CD14-positive monocyte (primary cell): Measurements from ENCODE around the gene MSH6. TPM values are rescaled to one million over a fixed set of nuclear protein-coding genes. Genes with fewer than 3 reads are reported as not detected.

Experiments used
- DNase-seq, 3 donors: peaks; one replicate each; pipeline ENCODE4 v3.0.0-alpha.2; 2011 to 2022
- H2AFZ ChIP-seq: 2 replicates; pipeline ENCODE4 v1.6.0; 2012; ENCODE audit warnings: mild to moderate bottlenecking, low read depth, low read length, inconsistent platforms; ENCODE audit not compliant: insufficient read depth, poor library complexity, severe bottlenecking
- H3K27ac ChIP-seq, 2 donors: 1 replicate in 1 of 2; 2 replicates in 1 of 2; pipeline ENCODE4 v1.5.1; 2012 to 2013; ENCODE audit warnings: low read length in 2 of 2, control low read depth in 1 of 2, inconsistent platforms in 1 of 2, low read depth in 1 of 2, mild to moderate bottlenecking in 1 of 2
- H3K27me3 ChIP-seq, 2 donors: one replicate each; pipeline versions ENCODE4 v1.6.0 to v1.6.1; 2011 to 2013; ENCODE audit warnings: low read length in 2 of 2; ENCODE audit not compliant: control insufficient read depth in 2 of 2, insufficient read depth in 2 of 2
- H3K36me3 ChIP-seq, 2 donors: replicated peaks in 1 of 2; 1 replicate in 1 of 2; 2 replicates in 1 of 2; pipeline versions ENCODE4 v1.5.1 to v1.6.1; 2012 to 2013; ENCODE audit warnings: low read length in 2 of 2, control low read depth in 1 of 2, inconsistent platforms in 1 of 2, mild to moderate bottlenecking in 1 of 2; ENCODE audit not compliant: insufficient read depth in 2 of 2, control insufficient read depth in 1 of 2
- H3K4me1 ChIP-seq, 2 donors: 1 replicate in 1 of 2; 2 replicates in 1 of 2; pipeline versions ENCODE4 v1.5.1 to v1.6.1; 2012 to 2013; ENCODE audit warnings: low read length in 2 of 2, control low read depth in 1 of 2, inconsistent platforms in 1 of 2, mild to moderate bottlenecking in 1 of 2, moderate library complexity in 1 of 2; ENCODE audit not compliant: insufficient read depth in 2 of 2, control insufficient read depth in 1 of 2
- H3K4me2 ChIP-seq: replicated peaks from 2 replicates; pipeline ENCODE3; 2012; ENCODE audit warnings: low read length, moderate library complexity, mild to moderate bottlenecking; ENCODE audit not compliant: poor library complexity, severe bottlenecking; ENCODE audit errors: extremely low read depth
- H3K4me3 ChIP-seq, 3 experiments: fragments of 200-600 bp in 1 of 3; sonication (generic) in 1 of 3; replicated peaks in 1 of 3; 1 replicate in 2 of 3; 2 replicates in 1 of 3; pipeline ENCODE4 v1.5.1; 2011 to 2013; ENCODE audit warnings: low read length in 3 of 3, mild to moderate bottlenecking in 3 of 3, control low read depth in 2 of 3, low read depth in 2 of 3, inconsistent platforms in 1 of 3, moderate library complexity in 1 of 3
- H3K79me2 ChIP-seq: 2 replicates; pipeline ENCODE4 v1.6.0; 2012; ENCODE audit warnings: mild to moderate bottlenecking, control low read depth, inconsistent platforms, low read length, moderate library complexity; ENCODE audit not compliant: insufficient read depth
- H3K9ac ChIP-seq: 2 replicates; pipeline ENCODE4 v1.6.0; 2017; ENCODE audit warnings: low read length, mild to moderate bottlenecking; ENCODE audit not compliant: insufficient read depth, poor library complexity, severe bottlenecking
- H3K9me3 ChIP-seq, 2 donors: replicated peaks in 1 of 2; 1 replicate in 1 of 2; 2 replicates in 1 of 2; pipeline versions ENCODE4 v1.5.1 to v1.6.1; 2012 to 2013; ENCODE audit warnings: low read length in 2 of 2, control low read depth in 1 of 2; ENCODE audit not compliant: control insufficient read depth in 1 of 2, insufficient read depth in 1 of 2
- H4K20me1 ChIP-seq: 2 replicates; pipeline ENCODE4 v1.6.0; 2012; ENCODE audit warnings: mild to moderate bottlenecking, low read length, control low read depth, moderate library complexity; ENCODE audit not compliant: insufficient read depth
- H3K27ac Mint-ChIP-seq, 7 donors: one replicate each; pipeline ENCODE4 v1.8.0; 2020; ENCODE audit warnings: mild to moderate bottlenecking in 7 of 7, mixed read lengths in 7 of 7, moderate library complexity in 6 of 7, inconsistent platforms in 2 of 7
- H3K27me3 Mint-ChIP-seq, 3 donors: one replicate each; pipeline ENCODE4 v1.8.0; 2021 to 2022; ENCODE audit warnings: low read depth in 3 of 3, mild to moderate bottlenecking in 3 of 3, mixed read lengths in 3 of 3, moderate library complexity in 3 of 3, inconsistent platforms in 1 of 3
- H3K36me3 Mint-ChIP-seq, 2 donors: one replicate each; pipeline ENCODE4 v1.8.0; 2020; ENCODE audit warnings: mixed read lengths in 2 of 2, inconsistent platforms in 1 of 2, mild to moderate bottlenecking in 1 of 2
- H3K4me1 Mint-ChIP-seq: one replicate; pipeline ENCODE4 v1.8.0; 2020; ENCODE audit warnings: mild to moderate bottlenecking, mixed read lengths
- H3K4me3 Mint-ChIP-seq, 2 donors: one replicate each; pipeline ENCODE4 v1.8.0; 2020; ENCODE audit warnings: mild to moderate bottlenecking in 2 of 2, mixed read lengths in 2 of 2, moderate library complexity in 1 of 2
- H3K9me3 Mint-ChIP-seq, 7 donors: one replicate each; pipeline ENCODE4 v1.8.0; 2020 to 2022; ENCODE audit warnings: mixed read lengths in 7 of 7, mild to moderate bottlenecking in 6 of 7, moderate library complexity in 6 of 7, inconsistent platforms in 2 of 7
- CTCF ChIP-seq: fragments of 200-600 bp; IDR thresholded peaks from one replicate; pipeline ENCODE4 v1.8.0; 2022; ENCODE audit warnings: antibody characterized with exemption, mild to moderate bottlenecking
- WGBS: methylation state at CpG from one replicate; pipeline ENCODE4 v1.1.5; 2013; ENCODE audit warnings: missing lambda C conversion rate; ENCODE audit not compliant: insufficient coverage; 5-methylcytosine and 5-hydroxymethylcytosine counted together
- intact Hi-C, 2 donors: fragments of 100-400 bp; cut with micrococcal nuclease; formaldehyde crosslinking; loops; one replicate each; pipeline versions ENCODE4 v1.15.0 to v1.15.1; 2023
- polyA plus RNA-seq, 3 donors: library from polyadenylated mRNA; depleted of rRNA in 1 of 3; unstranded in 2 of 3; stranded (reverse) in 1 of 3; fragments of 300-500 nt in 2 of 3; fragments of >200 nt in 1 of 3; fragmentation: Illumina TruSeq in 2 of 3; gene quantifications; 1 replicate in 2 of 3; 2 replicates in 1 of 3; pipeline ENCODE4 v1.2.3, GENCODE V29; 2012 to 2021

Gene MSH6
- polyA plus RNA-seq, 3 donors = 4.1 to 6.5 (median 6.0) TPM

- H3K4me3 ChIP-seq = no peak overlapping the region
- 93% methylated on average over 3 of the region's 5 CpGs for WGBS
- no peaks in the 10 kb centered on the region for H3K4me1 ChIP-seq
- no peak overlapping the region for H3K27ac ChIP-seq
- no peak overlapping the region for H2AFZ ChIP-seq
- H4K20me1 ChIP-seq = no peaks in the 10 kb centered on the region
- Mint-ChIP-seq H3K4me1 (no peaks in the 10 kb centered on the region), H3K9me3 (peaks cover 0 to 2% (median 0%) of the 10 kb centered on the region in 7 donors), H3K27ac (no peak overlapping the region), H3K36me3 (no peaks in the 10 kb centered on the region), H3K27me3 (peaks cover 0 to 3% (median 1%) of the 10 kb centered on the region in 3 donors), H3K4me3 (no peak overlapping the region)
- no peak overlapping the region for H3K9ac ChIP-seq
- no peaks in the 10 kb centered on the region for H3K27me3 ChIP-seq
- H3K9me3 ChIP-seq = no peaks in the 10 kb centered on the region
- no peak overlapping the region for H3K4me2 ChIP-seq
- no peaks in the 10 kb centered on the region for H3K36me3 ChIP-seq
- no peak for TF ChIP-seq CTCF
- intact Hi-C loops = no loop called here
- DNase-seq = no peak
- no peaks in the 10 kb centered on the region for H3K79me2 ChIP-seq
These were observed 44.6 kb upstream of the MSH6 start for GRCh38 chr2:47738331-47738730.

- TF ChIP-seq CTCF = no peak
- H3K27ac Mint-ChIP-seq = no peak overlapping the region
- WGBS = no CpG with 5 or more reads among the region's 3 CpGs
These were observed 41.8 kb upstream of the MSH6 start for GRCh38 chr2:47741101-47741500.

More at GRCh38 chr2:47741101-47741500, 41.8 kb upstream of the MSH6 start:
- Histone ChIP-seq H3K9me3 (no peaks in the 10 kb centered on the region), H2AFZ (no peak overlapping the region), H3K9ac (no peak overlapping the region), H3K4me2 (no peak overlapping the region), H3K79me2 (no peaks in the 10 kb centered on the region), H3K27ac (no peak overlapping the region), H3K4me3 (no peak overlapping the region), H4K20me1 (no peaks in the 10 kb centered on the region), H3K27me3 (no peaks in the 10 kb centered on the region), H3K4me1 (no peaks in the 10 kb centered on the region), H3K36me3 (no peaks in the 10 kb centered on the region)
- Mint-ChIP-seq H3K4me1 (no peaks in the 10 kb centered on the region), H3K27me3 (peaks cover 0 to 4% (median 3%) of the 10 kb centered on the region in 3 donors), H3K4me3 (no peak overlapping the region), H3K36me3 (no peaks in the 10 kb centered on the region), H3K9me3 (peaks cover 0 to 4% (median 0%) of the 10 kb centered on the region in 7 donors)
- intact Hi-C loops = no loop called here
- no peak for DNase-seq
